ENCODE results near the gene PELI2.

PELI2 gene

DNA sequence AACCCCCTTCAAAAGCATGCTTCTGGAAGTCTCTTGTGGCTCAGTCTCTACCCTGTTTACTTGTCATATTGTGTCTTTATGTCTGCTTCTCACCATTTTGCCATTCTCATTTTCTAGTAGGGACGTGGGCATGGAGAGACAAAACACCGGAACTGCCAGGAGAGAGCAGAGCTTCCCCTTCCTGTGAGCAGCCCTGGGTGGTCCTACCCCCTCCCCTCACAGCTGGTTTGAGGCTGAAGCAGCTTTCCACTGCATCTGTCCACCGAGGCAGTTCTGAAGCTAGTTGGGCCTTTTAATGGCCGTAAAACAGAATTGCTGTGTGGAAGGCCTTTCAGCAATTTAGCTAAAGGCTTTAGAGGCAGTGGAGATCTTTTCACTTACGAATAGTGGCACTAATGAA lies 77.0 kb downstream of the PELI2 start:
- TF ChIP-seq, protein P1, sequence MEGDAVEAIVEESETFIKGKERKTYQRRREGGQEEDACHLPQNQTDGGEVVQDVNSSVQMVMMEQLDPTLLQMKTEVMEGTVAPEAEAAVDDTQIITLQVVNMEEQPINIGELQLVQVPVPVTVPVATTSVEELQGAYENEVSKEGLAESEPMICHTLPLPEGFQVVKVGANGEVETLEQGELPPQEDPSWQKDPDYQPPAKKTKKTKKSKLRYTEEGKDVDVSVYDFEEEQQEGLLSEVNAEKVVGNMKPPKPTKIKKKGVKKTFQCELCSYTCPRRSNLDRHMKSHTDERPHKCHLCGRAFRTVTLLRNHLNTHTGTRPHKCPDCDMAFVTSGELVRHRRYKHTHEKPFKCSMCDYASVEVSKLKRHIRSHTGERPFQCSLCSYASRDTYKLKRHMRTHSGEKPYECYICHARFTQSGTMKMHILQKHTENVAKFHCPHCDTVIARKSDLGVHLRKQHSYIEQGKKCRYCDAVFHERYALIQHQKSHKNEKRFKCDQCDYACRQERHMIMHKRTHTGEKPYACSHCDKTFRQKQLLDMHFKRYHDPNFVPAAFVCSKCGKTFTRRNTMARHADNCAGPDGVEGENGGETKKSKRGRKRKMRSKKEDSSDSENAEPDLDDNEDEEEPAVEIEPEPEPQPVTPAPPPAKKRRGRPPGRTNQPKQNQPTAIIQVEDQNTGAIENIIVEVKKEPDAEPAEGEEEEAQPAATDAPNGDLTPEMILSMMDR (IDR thresholded peaks at IDR 0.05): no peak
- Histone ChIP-seq H3K9me3 (ENCODE audit: control insufficient read depth, low read length) (no peaks in the 10 kb centered on the region), H3K27me3 (ENCODE audit: control insufficient read depth, insufficient read depth, low read length) (no peaks in the 10 kb centered on the region), H3K4me2 (ENCODE audit: low read length) (no peak overlapping the region), H3K79me2 (no peaks in the 10 kb centered on the region), H3K4me3 (ENCODE audit: low read depth, low read length) (no peak overlapping the region), H2AFZ (no peak overlapping the region), H3K36me3 (ENCODE audit: control insufficient read depth, insufficient read depth, low read length) (no peaks in the 10 kb centered on the region), H3K4me1 (no peaks in the 10 kb centered on the region), H3K27ac (no peak overlapping the region), H3K9ac (no peak overlapping the region)

DNA sequence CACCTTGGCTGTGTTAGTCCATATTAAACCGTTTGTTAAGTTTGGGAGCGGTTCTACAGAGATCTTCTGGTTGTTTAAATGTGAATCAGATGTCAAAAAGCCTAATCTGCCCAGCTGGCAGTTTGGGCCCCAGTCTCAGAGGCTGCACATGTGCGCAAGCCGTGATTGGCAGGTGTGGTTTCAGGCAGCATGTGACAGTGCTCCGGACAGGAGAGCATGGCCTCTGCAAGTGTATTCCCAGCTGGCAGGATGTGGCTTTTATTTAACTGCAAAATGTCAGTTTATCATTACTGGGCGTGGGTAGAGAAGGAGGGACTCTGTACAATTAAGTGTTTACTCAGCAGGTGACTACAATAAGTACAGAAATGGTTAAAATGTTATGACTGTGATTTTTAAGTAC lies 77.5 kb downstream of the PELI2 start:
- H3K36me3 ChIP-seq (ENCODE audit: control insufficient read depth, insufficient read depth, low read length): no peaks in the 10 kb centered on the region
- H3K4me2 ChIP-seq (ENCODE audit: low read length): no peak overlapping the region
- H3K79me2 ChIP-seq: no peaks in the 10 kb centered on the region
- H3K9ac ChIP-seq: no peak overlapping the region
- TF ChIP-seq, protein P1 (IDR thresholded peaks at IDR 0.05): no peak
- no peaks in the 10 kb centered on the region for H3K4me1 ChIP-seq
- no peak overlapping the region for H2AFZ ChIP-seq
- no peak overlapping the region for H3K4me3 ChIP-seq (ENCODE audit: low read depth, low read length)
- H3K9me3 ChIP-seq (ENCODE audit: control insufficient read depth, low read length): no peaks in the 10 kb centered on the region
- H3K27ac ChIP-seq: no peak overlapping the region
- no peaks in the 10 kb centered on the region for H3K27me3 ChIP-seq (ENCODE audit: control insufficient read depth, insufficient read depth, low read length)

DNA sequence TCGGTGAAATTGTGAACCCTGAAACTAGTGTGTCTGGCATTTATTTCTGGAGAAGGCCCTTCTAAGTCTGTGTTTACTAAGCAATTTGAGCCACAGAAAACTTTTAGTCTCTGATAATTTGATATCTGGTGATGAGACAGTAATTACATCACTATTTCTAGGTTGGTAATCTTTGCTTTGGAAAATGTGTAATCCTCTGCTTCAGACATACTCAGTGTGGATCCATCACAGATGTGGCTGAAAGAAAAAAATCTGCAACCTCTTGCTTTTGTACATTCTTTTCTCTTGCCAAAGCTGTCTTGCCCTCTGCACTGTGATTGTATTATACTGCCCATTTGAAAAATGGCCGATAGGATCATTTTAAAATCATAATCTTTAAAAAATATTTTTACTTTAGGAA lies 78.1 kb downstream of the PELI2 start:
- no peak overlapping the region for H3K9ac ChIP-seq
- no peak overlapping the region for H3K4me3 ChIP-seq (ENCODE audit: low read depth, low read length)
- H3K36me3 ChIP-seq (ENCODE audit: control insufficient read depth, insufficient read depth, low read length): no peaks in the 10 kb centered on the region
- no peaks in the 10 kb centered on the region for H3K27me3 ChIP-seq (ENCODE audit: control insufficient read depth, insufficient read depth, low read length)
- no peak overlapping the region for H3K4me2 ChIP-seq (ENCODE audit: low read length)
- no peaks in the 10 kb centered on the region for H3K9me3 ChIP-seq (ENCODE audit: control insufficient read depth, low read length)
- TF ChIP-seq, protein P1 (IDR thresholded peaks at IDR 0.05): no peak
- no peaks in the 10 kb centered on the region for H3K79me2 ChIP-seq
- no peak overlapping the region for H3K27ac ChIP-seq
- H3K4me1 ChIP-seq: no peaks in the 10 kb centered on the region
- H2AFZ ChIP-seq: no peak overlapping the region

GRCh38 chr14:56197150-56197549 lies 78.9 kb downstream of the PELI2 start:
- Histone ChIP-seq H3K9ac (no peak overlapping the region), H3K27ac (no peak overlapping the region), H3K36me3 (ENCODE audit: control insufficient read depth, insufficient read depth, low read length) (no peaks in the 10 kb centered on the region), H3K4me1 (no peaks in the 10 kb centered on the region), H2AFZ (no peak overlapping the region), H3K79me2 (no peaks in the 10 kb centered on the region), H3K27me3 (ENCODE audit: control insufficient read depth, insufficient read depth, low read length) (no peaks in the 10 kb centered on the region), H3K4me3 (ENCODE audit: low read depth, low read length) (no peak overlapping the region), H3K9me3 (ENCODE audit: control insufficient read depth, low read length) (no peaks in the 10 kb centered on the region), H3K4me2 (ENCODE audit: low read length) (no peak overlapping the region)
- TF ChIP-seq, protein P1 (IDR thresholded peaks at IDR 0.05): no peak

DNA sequence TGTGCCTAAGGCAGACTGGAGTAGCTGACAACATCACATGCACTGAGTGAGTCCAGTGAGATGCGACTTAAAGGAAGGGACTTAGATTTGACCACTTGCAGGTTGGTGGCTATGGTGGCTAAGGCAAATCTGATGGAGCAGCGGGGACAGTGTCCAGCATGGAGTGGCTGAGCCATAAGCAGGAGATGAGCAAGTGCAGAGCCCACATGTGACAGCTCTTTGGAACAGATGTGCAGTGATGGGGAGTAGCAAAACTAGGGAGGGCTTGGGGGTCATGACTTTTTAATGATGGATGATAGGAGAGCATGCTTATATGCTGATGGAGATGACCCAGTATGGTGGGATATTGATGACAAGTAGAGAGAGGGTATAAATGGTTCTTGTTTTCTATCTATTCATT lies 80.2 kb downstream of the PELI2 start:
- no peak overlapping the region for H3K27ac ChIP-seq
- no peaks in the 10 kb centered on the region for H3K36me3 ChIP-seq (ENCODE audit: control insufficient read depth, insufficient read depth, low read length)
- peaks cover 2% of the 10 kb centered on the region for H3K79me2 ChIP-seq
- H3K27me3 ChIP-seq (ENCODE audit: control insufficient read depth, insufficient read depth, low read length): no peaks in the 10 kb centered on the region
- H2AFZ ChIP-seq: no peak overlapping the region
- H3K9ac ChIP-seq: no peak overlapping the region
- H3K4me3 ChIP-seq (ENCODE audit: low read depth, low read length): no peak overlapping the region
- H3K4me2 ChIP-seq (ENCODE audit: low read length): no peak overlapping the region
- TF ChIP-seq, protein P1 (IDR thresholded peaks at IDR 0.05): no peak
- H3K9me3 ChIP-seq (ENCODE audit: control insufficient read depth, low read length): no peaks in the 10 kb centered on the region
- H3K4me1 ChIP-seq: no peaks in the 10 kb centered on the region
